ENCODE results near the gene LCN1. TPM values are rescaled to one million over a fixed set of nuclear protein-coding genes. Genes with fewer than 3 reads are reported as not detected.

LCN1 gene
- polyA plus RNA-seq, 1 donor (not counting 4 experiments of a cell fraction or from before 2014, with no cell fraction given), result not detected

DNA sequence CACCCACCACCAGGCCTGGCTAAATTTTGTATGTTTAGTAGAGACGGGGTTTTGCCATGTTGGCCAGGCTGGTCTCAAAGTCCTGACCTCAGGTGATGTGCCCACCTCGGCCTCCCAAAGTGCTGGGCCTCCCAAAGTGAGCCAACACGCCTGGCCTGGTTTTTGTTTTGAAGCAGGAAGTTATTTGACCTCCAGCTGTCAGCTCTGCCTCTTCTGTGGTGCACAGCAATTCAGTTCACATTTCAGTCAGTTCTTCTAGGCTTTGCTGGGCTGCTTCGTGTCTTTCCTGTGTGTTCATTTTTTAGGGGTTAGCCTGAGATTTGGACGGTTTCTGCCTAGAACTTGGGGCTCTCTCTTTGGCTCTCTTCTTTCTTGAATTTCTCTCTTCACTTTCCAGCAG lies 8.9 kb downstream of the LCN1 start:
- no peaks in the 10 kb centered on the region for H3K9me1 ChIP-seq (ENCODE audit: control insufficient read depth, extremely low read depth, insufficient read depth, low read length)
- no peaks in the 10 kb centered on the region for H3K36me3 ChIP-seq (ENCODE audit: control insufficient read depth in 2 of 2, extremely low read depth in 1 of 2, insufficient read depth in 2 of 2, low read length in 2 of 2)
- no peak overlapping the region for H3K9ac ChIP-seq (ENCODE audit: control insufficient read depth, extremely low read depth, insufficient read depth, low read length)
- no peak for DNase-seq (ENCODE audit: low read depth, low spot score)
- no peak for FAIRE-seq
- H4K20me1 ChIP-seq (ENCODE audit: control insufficient read depth, extremely low read depth, insufficient read depth, low read length), result no peaks in the 10 kb centered on the region
- H3K27me3 ChIP-seq (ENCODE audit: control insufficient read depth, extremely low read depth, insufficient read depth, low read length), result peaks cover 14% of the 10 kb centered on the region
- H3K27ac ChIP-seq (ENCODE audit: control insufficient read depth, insufficient read depth, low read length), result no peak overlapping the region
- TF ChIP-seq, protein P1, sequence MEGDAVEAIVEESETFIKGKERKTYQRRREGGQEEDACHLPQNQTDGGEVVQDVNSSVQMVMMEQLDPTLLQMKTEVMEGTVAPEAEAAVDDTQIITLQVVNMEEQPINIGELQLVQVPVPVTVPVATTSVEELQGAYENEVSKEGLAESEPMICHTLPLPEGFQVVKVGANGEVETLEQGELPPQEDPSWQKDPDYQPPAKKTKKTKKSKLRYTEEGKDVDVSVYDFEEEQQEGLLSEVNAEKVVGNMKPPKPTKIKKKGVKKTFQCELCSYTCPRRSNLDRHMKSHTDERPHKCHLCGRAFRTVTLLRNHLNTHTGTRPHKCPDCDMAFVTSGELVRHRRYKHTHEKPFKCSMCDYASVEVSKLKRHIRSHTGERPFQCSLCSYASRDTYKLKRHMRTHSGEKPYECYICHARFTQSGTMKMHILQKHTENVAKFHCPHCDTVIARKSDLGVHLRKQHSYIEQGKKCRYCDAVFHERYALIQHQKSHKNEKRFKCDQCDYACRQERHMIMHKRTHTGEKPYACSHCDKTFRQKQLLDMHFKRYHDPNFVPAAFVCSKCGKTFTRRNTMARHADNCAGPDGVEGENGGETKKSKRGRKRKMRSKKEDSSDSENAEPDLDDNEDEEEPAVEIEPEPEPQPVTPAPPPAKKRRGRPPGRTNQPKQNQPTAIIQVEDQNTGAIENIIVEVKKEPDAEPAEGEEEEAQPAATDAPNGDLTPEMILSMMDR (optimal IDR thresholded peaks at IDR 0.05 in 1 of 3, IDR thresholded peaks at IDR 0.05 in 1 of 3, conservative IDR thresholded peaks at IDR 0.05 in 1 of 3; ENCODE audit: extremely low read depth in 1 of 3, insufficient read depth in 2 of 3, low read length in 3 of 3), result no peak
- TF ChIP-seq EZH2 (IDR thresholded peaks at IDR 0.05; ENCODE audit: low read length), result no peak
- no peaks in the 10 kb centered on the region for H3K79me2 ChIP-seq (ENCODE audit: control insufficient read depth, insufficient read depth, low read length)
- no peak overlapping the region for H2AFZ ChIP-seq (ENCODE audit: control insufficient read depth, low read length)
- dilution Hi-C loops (cut with MboI; ENCODE audit: extremely low pct_ligation_motif_present, low sequenced_read_pairs), result no loop called here
- no peaks in the 10 kb centered on the region for H3K4me1 ChIP-seq (ENCODE audit: control insufficient read depth, extremely low read depth, insufficient read depth, low read length)
- H3K4me2 ChIP-seq (ENCODE audit: control insufficient read depth, extremely low read depth, insufficient read depth, low read depth, low read length), result no peak overlapping the region
- H3K4me3 ChIP-seq (ENCODE audit: control insufficient read depth in 2 of 3, extremely low read depth in 1 of 3, insufficient read depth in 2 of 3, low read depth in 1 of 3, low read length in 3 of 3), result no peak overlapping the region
- no peaks in the 10 kb centered on the region for H3K9me3 ChIP-seq (ENCODE audit: control insufficient read depth, low read depth, low read length)

DNA sequence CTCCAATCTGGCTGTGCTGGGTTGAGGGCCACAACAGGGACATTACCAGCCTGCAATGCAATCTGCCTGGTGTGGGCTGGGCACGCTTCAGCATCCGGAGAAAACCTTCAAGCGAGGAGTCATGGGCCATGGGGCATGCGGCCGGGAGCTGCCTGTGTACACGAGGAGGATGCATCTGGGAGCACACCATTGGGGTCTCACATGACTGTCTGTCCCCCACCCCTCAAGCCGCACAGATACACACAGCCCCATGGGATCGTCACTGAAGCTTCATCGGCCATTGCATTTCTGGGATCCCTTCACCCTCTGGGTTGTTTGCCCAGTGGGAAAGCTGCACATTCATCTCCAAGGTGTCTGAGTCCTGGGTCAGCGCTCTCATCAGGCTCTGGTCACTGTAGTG lies 9.9 kb downstream of the LCN1 start:
- Histone ChIP-seq H3K9me1 (ENCODE audit: control insufficient read depth, extremely low read depth, insufficient read depth, low read length) (no peaks in the 10 kb centered on the region), H3K9me3 (ENCODE audit: control insufficient read depth, low read depth, low read length) (no peaks in the 10 kb centered on the region), H3K36me3 (ENCODE audit: control insufficient read depth in 2 of 2, extremely low read depth in 1 of 2, insufficient read depth in 2 of 2, low read length in 2 of 2) (no peaks in the 10 kb centered on the region), H2AFZ (ENCODE audit: control insufficient read depth, low read length) (no peak overlapping the region), H3K79me2 (ENCODE audit: control insufficient read depth, insufficient read depth, low read length) (no peaks in the 10 kb centered on the region), H3K4me3 (ENCODE audit: control insufficient read depth in 2 of 3, extremely low read depth in 1 of 3, insufficient read depth in 2 of 3, low read depth in 1 of 3, low read length in 3 of 3) (no peak overlapping the region), H3K27me3 (ENCODE audit: control insufficient read depth, extremely low read depth, insufficient read depth, low read length) (peaks cover 14% of the 10 kb centered on the region), H3K4me1 (ENCODE audit: control insufficient read depth, extremely low read depth, insufficient read depth, low read length) (no peaks in the 10 kb centered on the region), H4K20me1 (ENCODE audit: control insufficient read depth, extremely low read depth, insufficient read depth, low read length) (no peaks in the 10 kb centered on the region), H3K4me2 (ENCODE audit: control insufficient read depth, extremely low read depth, insufficient read depth, low read depth, low read length) (no peak overlapping the region), H3K27ac (ENCODE audit: control insufficient read depth, insufficient read depth, low read length) (no peak overlapping the region), H3K9ac (ENCODE audit: control insufficient read depth, extremely low read depth, insufficient read depth, low read length) (no peak overlapping the region)
- no peak for DNase-seq (ENCODE audit: low read depth, low spot score)
- no peak for TF ChIP-seq EZH2 (IDR thresholded peaks at IDR 0.05; ENCODE audit: low read length)
- TF ChIP-seq, protein P1 (optimal IDR thresholded peaks at IDR 0.05 in 1 of 3, IDR thresholded peaks at IDR 0.05 in 1 of 3, conservative IDR thresholded peaks at IDR 0.05 in 1 of 3; ENCODE audit: extremely low read depth in 1 of 3, insufficient read depth in 2 of 3, low read length in 3 of 3), result no peak
- FAIRE-seq, result no peak
- dilution Hi-C loops (cut with MboI; ENCODE audit: extremely low pct_ligation_motif_present, low sequenced_read_pairs), result no loop called here
